GM21737 (cell line): ENCODE measurements around the gene TRAPPC10.
"Not testable (repeated sequence)": the region's sequence is repeated elsewhere in the genome, so short reads cannot be mapped to it uniquely, and the experiment has no call there.

ENCODE experiments used
- ATAC-seq: cut with Tn5 transposase; IDR thresholded peaks from one replicate; pipeline ENCODE4 v1.9.1; 2021; ENCODE audit warnings: mild to moderate bottlenecking, moderate library complexity; ENCODE audit not compliant: unreplicated experiment

The TRAPPC10 gene

GRCh38 chr21:44084496-44085241, 72.6 kb downstream of the TRAPPC10 start:
- no peak for ATAC-seq

DNA sequence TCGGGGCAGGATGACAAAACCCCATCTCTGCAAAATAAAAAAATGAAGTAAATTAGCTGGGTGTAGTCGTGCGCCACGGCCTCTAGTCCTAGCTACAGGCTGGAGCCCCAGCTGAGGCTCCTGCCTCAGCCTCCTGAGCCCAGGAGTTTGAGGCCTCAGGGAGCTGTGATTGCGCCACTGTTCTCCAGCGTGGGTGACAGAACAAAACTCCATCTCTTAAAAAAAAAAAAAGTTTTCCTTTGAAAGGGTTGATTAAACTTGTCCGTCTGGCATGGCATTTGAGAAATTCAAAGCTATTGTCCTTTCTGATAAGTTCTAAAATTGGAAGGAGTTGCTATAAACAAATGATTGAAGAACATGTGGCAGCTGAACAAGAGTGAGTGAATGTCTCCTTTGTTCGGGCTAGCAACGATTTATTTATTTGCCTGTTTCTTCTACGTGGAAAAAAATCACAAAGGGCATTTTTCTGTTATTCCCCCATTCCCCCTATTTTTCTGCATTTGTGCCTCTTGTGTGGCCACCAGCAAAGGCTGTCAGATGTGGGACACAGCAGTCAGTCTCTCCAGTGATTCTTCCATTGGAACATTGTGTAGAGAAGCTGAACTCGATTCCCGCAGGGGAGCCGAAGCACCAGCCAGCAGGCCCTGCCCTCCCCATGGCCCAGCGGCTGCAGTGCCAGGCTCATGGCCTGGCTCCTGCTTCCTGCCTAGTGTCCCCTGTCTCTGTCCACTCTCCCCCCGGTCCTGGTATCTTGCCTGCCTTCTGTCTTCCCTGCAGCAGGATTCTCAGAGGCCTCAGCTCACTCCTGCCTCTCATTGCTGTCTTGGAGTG, 73.6 kb downstream of the TRAPPC10 start:
- no peak for ATAC-seq

DNA sequence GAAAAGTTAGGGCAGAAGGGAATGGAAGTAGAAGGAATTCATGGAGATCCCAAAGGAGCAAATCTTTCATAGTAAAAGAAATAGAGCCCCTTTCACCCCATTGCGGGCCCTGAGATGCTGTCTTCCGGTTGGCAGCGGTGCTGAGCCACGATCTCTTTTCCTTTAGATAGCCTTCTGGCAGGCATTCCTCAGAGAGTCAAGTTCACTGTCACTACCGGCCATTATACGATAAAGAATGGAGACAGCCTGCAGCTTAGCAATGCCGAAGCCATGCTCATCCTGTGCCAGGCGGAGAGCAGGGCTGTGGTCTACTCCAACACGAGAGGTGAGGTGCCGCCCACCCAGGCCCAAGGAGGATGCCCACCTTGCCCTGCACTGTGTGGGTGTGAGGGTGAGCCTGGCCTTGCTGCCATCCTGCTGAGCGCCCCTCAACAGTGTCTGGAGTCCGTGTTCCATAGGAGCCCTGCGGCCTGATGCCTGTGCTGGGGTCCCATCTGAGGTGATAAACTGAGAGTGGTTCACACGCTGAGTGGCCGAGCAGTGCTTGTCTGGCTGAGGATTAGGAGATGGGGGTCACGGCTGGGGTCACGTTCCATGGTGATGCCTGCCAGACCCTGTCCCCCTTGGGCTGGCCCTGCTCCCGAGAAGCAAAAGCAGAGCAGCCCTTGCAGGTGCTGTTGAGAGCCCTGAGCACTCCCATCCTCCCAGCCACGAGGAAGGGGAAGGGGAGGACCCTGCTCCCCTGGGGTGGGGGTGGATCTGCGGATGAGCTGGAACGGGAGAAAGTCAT, 74.7 kb downstream of the TRAPPC10 start:
- ATAC-seq: no peak

- no peak for ATAC-seq
Measured at GRCh38 chr21:44087426-44088400, 75.6 kb downstream of the TRAPPC10 start.

DNA sequence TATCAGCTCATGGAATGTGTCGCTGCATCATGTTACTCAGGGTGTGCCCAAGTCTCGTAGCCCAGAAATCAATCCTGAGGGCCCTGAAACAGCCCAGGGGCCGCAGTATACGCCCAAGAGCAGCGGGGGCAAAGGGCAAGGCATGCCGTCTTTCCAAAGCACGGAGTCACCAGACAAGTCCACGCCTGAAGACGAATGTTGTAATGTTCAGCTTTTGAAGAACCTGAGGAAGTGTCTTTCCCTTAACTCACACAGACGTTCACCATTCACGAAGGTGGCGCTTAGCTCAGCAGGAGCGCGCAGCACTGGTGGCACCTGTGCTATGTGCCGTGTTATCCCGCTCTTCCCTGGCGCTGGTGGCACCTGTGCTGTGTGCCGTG, 76.3 kb downstream of the TRAPPC10 start:
- ATAC-seq: no peak

DNA sequence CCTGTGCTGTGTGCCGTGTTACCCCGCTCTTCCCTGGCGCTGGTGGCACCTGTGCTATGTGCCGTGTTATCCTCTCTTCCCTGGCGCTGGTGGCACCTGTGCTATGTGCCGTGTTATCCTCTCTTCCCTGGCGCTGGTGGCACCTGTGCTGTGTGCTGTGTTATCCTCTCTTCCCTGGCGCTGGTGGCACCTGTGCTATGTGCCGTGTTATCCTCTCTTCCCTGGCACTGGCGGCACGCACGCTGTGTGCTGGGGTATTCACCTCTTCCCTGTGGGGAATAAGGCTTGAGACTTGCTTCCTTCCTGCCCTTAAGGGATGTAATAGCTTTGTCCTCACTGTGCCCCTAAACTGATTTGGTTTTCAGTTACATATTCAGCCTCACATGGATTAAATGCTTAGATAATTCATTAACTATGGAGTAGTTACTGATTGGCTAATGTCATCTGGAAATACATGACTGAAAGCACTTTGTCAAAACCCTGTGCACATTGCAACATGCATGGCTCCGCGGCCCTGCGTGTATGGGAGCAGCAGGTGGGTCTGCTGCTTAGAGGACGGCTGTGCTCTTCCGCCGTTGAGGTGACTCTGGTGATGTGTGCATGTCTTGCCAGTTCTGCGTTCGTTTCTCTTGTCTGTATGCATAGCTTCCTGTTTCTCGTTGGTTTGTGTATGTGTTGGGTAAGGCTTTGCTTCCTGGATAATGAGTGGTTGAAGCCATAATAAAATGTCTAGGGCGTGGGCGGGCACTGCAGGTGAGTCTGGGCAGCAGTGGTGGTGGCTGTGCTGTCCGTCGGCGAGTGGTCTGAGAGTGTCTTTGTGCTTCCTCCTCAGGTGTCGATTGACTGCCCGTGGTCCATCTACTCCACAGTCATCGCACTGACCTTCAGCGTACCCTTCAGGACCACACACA, 77.1 kb downstream of the TRAPPC10 start:
- peak; percentile 65 for ATAC-seq

DNA sequence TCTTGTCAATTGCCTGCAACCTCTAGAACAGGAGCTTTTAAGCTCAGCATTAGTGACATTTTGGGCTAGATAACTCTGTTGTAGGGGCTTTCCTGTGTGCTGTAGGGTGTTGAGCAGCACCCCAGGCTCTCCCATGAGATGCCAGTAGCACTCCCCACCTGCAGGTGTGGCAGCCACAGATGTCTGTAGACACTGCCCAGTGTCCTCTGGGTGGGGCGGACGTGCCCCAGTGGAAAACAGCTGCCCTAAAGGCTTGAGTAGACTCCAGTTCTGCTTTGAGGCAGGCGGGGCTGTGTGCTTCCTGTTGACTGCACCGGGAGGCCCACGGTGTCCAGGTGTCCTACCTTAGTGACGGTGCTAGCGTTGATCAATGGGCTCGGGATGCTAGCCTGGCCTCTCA, 78.2 kb downstream of the TRAPPC10 start:
- ATAC-seq: no peak

DNA sequence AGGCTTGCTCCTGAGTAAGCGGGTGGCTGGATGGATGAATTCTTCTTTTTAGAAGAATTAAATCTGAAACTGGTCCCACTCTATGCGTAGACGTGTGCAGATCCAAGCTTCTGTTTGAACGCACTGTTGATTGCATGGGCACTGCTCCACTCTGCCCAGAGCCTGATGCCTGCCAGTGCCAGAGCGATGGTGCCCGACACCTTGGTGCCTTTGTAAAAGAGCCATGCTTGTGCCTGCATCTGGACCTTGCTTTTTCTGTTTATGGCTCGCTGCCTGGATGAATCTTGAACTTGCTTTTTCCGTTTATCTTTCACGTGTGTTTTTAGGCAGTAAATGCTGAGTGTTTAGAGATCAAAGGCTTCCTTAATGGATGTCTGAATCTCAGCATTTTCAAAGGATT, 80.1 kb downstream of the TRAPPC10 start:
- no peak for ATAC-seq

DNA sequence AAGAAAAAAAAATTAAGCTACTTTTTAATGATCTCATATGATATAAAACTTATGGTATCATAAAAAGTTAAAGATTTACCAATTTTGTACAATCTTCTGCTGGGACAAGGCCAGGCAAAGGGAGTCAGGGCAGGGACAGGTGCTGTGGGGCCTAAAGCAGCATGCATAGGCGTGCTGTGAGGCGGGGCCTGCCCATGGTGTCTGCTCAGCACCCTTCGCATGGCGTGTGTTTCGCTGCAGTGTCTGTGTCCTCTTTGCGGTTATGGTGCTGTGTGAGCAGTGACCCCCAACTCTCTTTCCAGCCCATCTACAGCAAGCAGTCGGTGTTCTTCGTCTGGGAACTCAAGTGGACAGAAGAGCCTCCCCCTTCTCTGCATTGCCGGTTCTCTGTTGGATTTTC, 81.7 kb downstream of the TRAPPC10 start:
- ATAC-seq: no peak

GRCh38 chr21:44094832-44095231, 82.7 kb downstream of the TRAPPC10 start:
- no peak for ATAC-seq

GRCh38 chr21:44098507-44098906, 86.4 kb downstream of the TRAPPC10 start:
- ATAC-seq: not testable (repeated sequence)

- not testable (repeated sequence) for ATAC-seq
Measured at GRCh38 chr21:44098964-44099363, 86.9 kb downstream of the TRAPPC10 start.

DNA sequence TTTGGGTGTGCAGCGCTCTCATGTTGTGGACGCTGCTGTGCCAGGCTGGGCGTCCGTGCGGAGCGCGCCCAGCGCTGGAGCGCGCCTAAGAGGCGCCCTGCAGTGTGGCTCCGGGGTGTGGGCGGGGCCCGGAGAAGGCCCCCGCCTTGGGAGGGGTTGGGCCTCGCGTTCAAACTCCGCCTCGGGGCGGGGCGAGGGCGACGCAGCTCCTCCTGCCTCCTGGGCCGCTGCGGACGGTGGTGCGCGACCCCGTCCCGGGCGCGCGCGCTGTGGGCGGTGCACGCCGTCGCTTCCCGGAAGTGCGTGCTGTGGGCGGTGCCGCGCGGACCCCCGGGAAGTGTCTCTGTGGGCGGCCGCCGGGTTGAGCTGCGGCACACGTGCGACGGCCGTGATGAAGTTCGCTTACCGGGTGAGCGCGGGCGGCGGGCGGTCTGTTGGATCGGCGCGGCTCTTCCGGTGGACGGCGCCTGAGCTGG, 95.0 kb downstream of the TRAPPC10 start, which contains the start of gene PWP2:
TSS of gene PWP2 (plus strand) at position 374 of the 476 bp plus-strand sequence. CDS start at position 392, 18 bp downstream.
- ATAC-seq: peak; percentile 79

DNA sequence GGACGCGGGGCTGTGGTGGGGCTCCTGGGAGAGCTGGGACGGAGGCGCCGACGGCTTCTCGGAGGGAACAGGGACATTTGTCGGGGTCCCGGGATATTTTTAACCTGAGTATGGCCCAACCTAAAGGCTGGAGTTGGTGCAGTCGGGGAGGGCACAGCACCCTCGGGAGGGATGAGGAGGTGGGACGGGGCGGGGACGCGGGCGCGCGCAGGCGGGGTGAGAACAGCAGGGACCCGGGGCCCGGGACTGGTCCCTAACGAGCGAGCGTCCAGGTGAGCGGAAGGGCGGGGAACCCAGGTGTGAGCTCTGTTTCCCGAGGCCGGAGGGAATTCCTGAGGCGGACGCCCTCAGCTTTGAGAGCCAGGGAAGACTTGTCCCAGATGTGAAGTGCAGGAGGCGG, 95.5 kb downstream of the TRAPPC10 start:
- ATAC-seq: not testable (repeated sequence)

GRCh38 chr21:44113702-44114371, 101.7 kb downstream of the TRAPPC10 start:
- not testable (repeated sequence) for ATAC-seq

- ATAC-seq: not testable (repeated sequence)
Measured at GRCh38 chr21:44122131-44122530, 110.0 kb downstream of the TRAPPC10 start.

DNA sequence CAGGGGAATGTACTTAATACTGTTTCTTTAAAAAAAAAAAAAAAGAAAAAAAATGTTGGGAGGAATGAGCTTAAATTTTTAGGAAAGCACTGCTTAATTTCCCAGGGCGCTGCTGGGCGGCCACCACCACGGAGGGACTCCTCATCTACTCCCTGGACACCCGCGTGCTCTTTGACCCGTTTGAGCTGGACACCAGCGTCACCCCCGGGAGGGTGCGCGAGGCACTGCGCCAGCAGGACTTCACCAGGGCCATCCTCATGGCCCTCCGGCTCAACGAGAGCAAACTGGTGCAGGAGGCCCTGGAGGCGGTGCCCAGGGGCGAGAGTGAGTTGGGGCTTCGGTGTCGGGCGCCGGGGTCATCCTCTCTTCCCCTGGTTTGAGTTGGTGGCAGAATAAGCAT, 115.7 kb downstream of the TRAPPC10 start:
- ATAC-seq: not testable (repeated sequence)

DNA sequence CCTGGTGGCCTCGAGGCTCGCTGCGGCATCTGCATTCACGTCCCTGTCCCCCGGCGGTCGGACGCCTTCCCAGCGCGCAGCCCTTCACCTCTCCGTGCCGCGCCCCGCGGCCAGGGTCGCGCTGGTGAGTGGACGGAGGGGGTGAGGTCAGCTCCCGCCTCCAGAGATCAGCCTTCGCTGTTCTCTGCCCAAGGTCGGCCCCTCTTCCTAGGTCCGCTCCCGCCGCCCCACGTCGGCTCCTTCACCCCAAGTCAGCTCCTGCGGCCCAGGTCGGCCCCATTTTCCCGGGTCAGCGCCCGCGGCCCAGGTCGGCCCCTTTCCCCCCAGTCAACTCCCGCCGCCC, 121.6 kb downstream of the TRAPPC10 start:
- not testable (repeated sequence) for ATAC-seq
